HG03064 (cell line): Measurements from ENCODE around the gene RLBP1.
"Not testable (repeated sequence)": the region's sequence is repeated elsewhere in the genome, so short reads cannot be mapped to it uniquely, and the experiment has no call there.

Source experiments
- ATAC-seq: cut with Tn5 transposase; IDR thresholded peaks from one replicate; pipeline ENCODE4 v1.9.1; 2021; ENCODE audit warnings: low read depth; ENCODE audit not compliant: unreplicated experiment

The RLBP1 gene

GRCh38 chr15:89221543-89221942 lies at the start of gene RLBP1:
RLBP1 (minus strand) TSS chr15:89221579; CDS start chr15:89218975, 2,604 bp downstream.
- ATAC-seq, result no peak

- ATAC-seq, result not testable (repeated sequence)
Observed at GRCh38 chr15:89250142-89250541, 28.8 kb upstream of the RLBP1 start.

- ATAC-seq, result no peak
Observed at GRCh38 chr15:89248584-89248983, 27.2 kb upstream of the RLBP1 start.

- ATAC-seq, result no peak
Observed at GRCh38 chr15:89247446-89247845, 26.1 kb upstream of the RLBP1 start.

GRCh38 chr15:89244574-89244903 lies 23.2 kb upstream of the RLBP1 start:
- peak; percentile 19 for ATAC-seq

- ATAC-seq, result peak; percentile 90
Observed at GRCh38 chr15:89243691-89244573, 22.6 kb upstream of the RLBP1 start, which contains the start of gene FANCI. FANCI (plus strand) TSS chr15:89243979; CDS start chr15:89247648, 3,669 bp downstream.

- no peak for ATAC-seq
Observed at GRCh38 chr15:89243046-89243690, 21.8 kb upstream of the RLBP1 start.

- ATAC-seq, result not testable (repeated sequence)
Observed at GRCh38 chr15:89239883-89240810, 18.8 kb upstream of the RLBP1 start.

- ATAC-seq, result no peak
Observed at GRCh38 chr15:89231832-89232231, 10.5 kb upstream of the RLBP1 start.

GRCh38 chr15:89230277-89230676 lies 8.9 kb upstream of the RLBP1 start:
- ATAC-seq, result no peak

- no peak for ATAC-seq
Observed at GRCh38 chr15:89227425-89227824, 6.0 kb upstream of the RLBP1 start.

- ATAC-seq, result no peak
Observed at GRCh38 chr15:89226359-89227221, 5.2 kb upstream of the RLBP1 start.

GRCh38 chr15:89225588-89225987 lies 4.2 kb upstream of the RLBP1 start:
- no peak for ATAC-seq

GRCh38 chr15:89218531-89218930 lies 2.8 kb downstream of the RLBP1 start:
- no peak for ATAC-seq

- no peak for ATAC-seq
Observed at GRCh38 chr15:89217686-89218376, 3.5 kb downstream of the RLBP1 start.

GRCh38 chr15:89217031-89217430 lies 4.3 kb downstream of the RLBP1 start:
- ATAC-seq, result no peak

- no peak for ATAC-seq
Observed at GRCh38 chr15:89215627-89216026, 5.8 kb downstream of the RLBP1 start.

- no peak for ATAC-seq
Observed at GRCh38 chr15:89211678-89212170, 9.7 kb downstream of the RLBP1 start.

GRCh38 chr15:89209057-89209456 lies 12.3 kb downstream of the RLBP1 start:
- ATAC-seq, result no peak
